ENCODE results near the gene LRP1B. TPM values are rescaled to one million over a fixed set of nuclear protein-coding genes. Genes with fewer than 3 reads are reported as not detected.

Gene LRP1B
- total RNA-seq, 2 donors from 2014 or later: 0.79 to 1.8 TPM

GRCh38 chr2:140462990-140463389, 1667.8 kb downstream of the LRP1B start:
- no peaks in the 10 kb centered on the region for H3K27me3 Mint-ChIP-seq (ENCODE audit: insufficient read depth)
- WGBS, 2 experiments (ENCODE audit: insufficient coverage in 1 of 2, insufficient read length in 1 of 2): 88 to 89% methylated on average over 3 to 4 of the region's 4 CpGs
- Histone ChIP-seq H3K36me3 (ENCODE audit: control insufficient read depth, insufficient read depth, low read length) (no peaks in the 10 kb centered on the region), H3K27ac (ENCODE audit: low read depth, low read length) (no peak overlapping the region), H3K4me1 (ENCODE audit: control insufficient read depth, insufficient read depth, low read length) (no peaks in the 10 kb centered on the region), H3K9ac (ENCODE audit: extremely low read depth, low read length, poor library complexity, severe bottlenecking) (no peak overlapping the region), H3K9me3 (ENCODE audit: control insufficient read depth, low read length) (no peaks in the 10 kb centered on the region), H3K27me3 (ENCODE audit: control insufficient read depth, insufficient read depth, low read length, poor library complexity, severe bottlenecking) (no peaks in the 10 kb centered on the region), H3K4me3 (ENCODE audit: low read length) (no peak overlapping the region)
- H3K4me1 Mint-ChIP-seq: peaks cover 19% of the 10 kb centered on the region
- no peak for TF ChIP-seq CTCF (conservative IDR thresholded peaks at IDR 0.05)
- no peak overlapping the region for H3K27ac Mint-ChIP-seq
- H3K9me3 Mint-ChIP-seq: no peaks in the 10 kb centered on the region
- no peak overlapping the region for H3K4me3 Mint-ChIP-seq
- no peak for DNase-seq
- no peaks in the 10 kb centered on the region for H3K36me3 Mint-ChIP-seq (ENCODE audit: low read depth)

- Histone ChIP-seq H3K36me3 (ENCODE audit: control insufficient read depth, insufficient read depth, low read length) (no peaks in the 10 kb centered on the region), H3K27me3 (ENCODE audit: control insufficient read depth, insufficient read depth, low read length, poor library complexity, severe bottlenecking) (no peaks in the 10 kb centered on the region), H3K27ac (ENCODE audit: low read depth, low read length) (no peak overlapping the region), H3K9me3 (ENCODE audit: control insufficient read depth, low read length) (no peaks in the 10 kb centered on the region), H3K4me3 (ENCODE audit: low read length) (no peak overlapping the region), H3K4me1 (ENCODE audit: control insufficient read depth, insufficient read depth, low read length) (no peaks in the 10 kb centered on the region), H3K9ac (ENCODE audit: extremely low read depth, low read length, poor library complexity, severe bottlenecking) (no peak overlapping the region)
- 89 to 100% methylated on average over 3 of the region's 3 CpGs for WGBS, 2 experiments (ENCODE audit: insufficient coverage in 1 of 2, insufficient read length in 1 of 2)
- H3K4me3 Mint-ChIP-seq: no peak overlapping the region
- H3K27ac Mint-ChIP-seq: no peak overlapping the region
- no peak for TF ChIP-seq CTCF (conservative IDR thresholded peaks at IDR 0.05)
- H3K4me1 Mint-ChIP-seq: peaks cover 4% of the 10 kb centered on the region
- H3K27me3 Mint-ChIP-seq (ENCODE audit: insufficient read depth): no peaks in the 10 kb centered on the region
- H3K36me3 Mint-ChIP-seq (ENCODE audit: low read depth): no peaks in the 10 kb centered on the region
- DNase-seq: no peak
- no peaks in the 10 kb centered on the region for H3K9me3 Mint-ChIP-seq
These were observed 1673.3 kb downstream of the LRP1B start for GRCh38 chr2:140457483-140457882.

GRCh38 chr2:140455315-140455714, 1675.5 kb downstream of the LRP1B start:
- peaks cover 4% of the 10 kb centered on the region for H3K4me1 Mint-ChIP-seq
- Histone ChIP-seq H3K9me3 (ENCODE audit: control insufficient read depth, low read length) (no peaks in the 10 kb centered on the region), H3K36me3 (ENCODE audit: control insufficient read depth, insufficient read depth, low read length) (no peaks in the 10 kb centered on the region), H3K9ac (ENCODE audit: extremely low read depth, low read length, poor library complexity, severe bottlenecking) (no peak overlapping the region), H3K27me3 (ENCODE audit: control insufficient read depth, insufficient read depth, low read length, poor library complexity, severe bottlenecking) (no peaks in the 10 kb centered on the region), H3K4me3 (ENCODE audit: low read length) (no peak overlapping the region), H3K4me1 (ENCODE audit: control insufficient read depth, insufficient read depth, low read length) (no peaks in the 10 kb centered on the region), H3K27ac (ENCODE audit: low read depth, low read length) (no peak overlapping the region)
- DNase-seq: no peak
- TF ChIP-seq CTCF (conservative IDR thresholded peaks at IDR 0.05): no peak
- no peaks in the 10 kb centered on the region for H3K36me3 Mint-ChIP-seq (ENCODE audit: low read depth)
- WGBS, 2 experiments (ENCODE audit: insufficient coverage in 1 of 2, insufficient read length in 1 of 2): 100% methylated on average over 1 of the region's 1 CpG; no CpG with 5 or more reads in 1 of the 2 experiments
- no peaks in the 10 kb centered on the region for H3K27me3 Mint-ChIP-seq (ENCODE audit: insufficient read depth)
- H3K4me3 Mint-ChIP-seq: no peak overlapping the region
- no peaks in the 10 kb centered on the region for H3K9me3 Mint-ChIP-seq
- H3K27ac Mint-ChIP-seq: no peak overlapping the region
